ENCODE data around the gene YIPF3.

Gene YIPF3

DNA sequence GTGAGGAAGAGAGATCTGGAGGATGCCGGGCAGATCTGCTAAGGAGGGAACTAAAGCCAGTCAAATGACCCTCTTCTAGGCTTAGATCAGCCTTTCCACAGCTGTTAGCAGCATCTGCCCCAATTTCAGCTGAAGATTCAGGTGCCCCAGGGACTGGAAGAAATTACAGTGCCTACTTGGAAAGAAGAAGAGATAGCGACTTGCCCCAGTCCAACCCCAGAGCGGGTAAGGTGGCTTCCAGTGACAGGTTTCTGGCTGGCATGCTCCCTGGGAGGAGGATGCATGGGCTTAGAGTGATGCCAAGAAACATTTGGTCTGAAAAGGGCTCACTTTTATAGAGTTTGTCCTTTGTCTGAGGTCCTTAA lies 38.7 kb downstream of the YIPF3 start:
- H3K36me3 ChIP-seq (ENCODE audit: insufficient read depth, low read length), result no peaks in the 10 kb centered on the region
- H3K9me2 ChIP-seq (replicated peaks; ENCODE audit: low read depth, low read length), result no peaks in the 10 kb centered on the region
- no peaks in the 10 kb centered on the region for H3K9me3 ChIP-seq (ENCODE audit: insufficient read depth, low read depth, low read length)
- peak overlapping the region; percentile 95 for H2AFZ ChIP-seq (ENCODE audit: low read length)
- H3K27me3 ChIP-seq (ENCODE audit: insufficient read depth, low read length, poor library complexity, severe bottlenecking), result no peaks in the 10 kb centered on the region
- peaks cover 36% of the 10 kb centered on the region for H3K79me2 ChIP-seq (ENCODE audit: insufficient read depth, low read length)
- H4K20me1 ChIP-seq (ENCODE audit: insufficient read depth, low read length, poor library complexity, severe bottlenecking), result peaks cover 4% of the 10 kb centered on the region
- TF ChIP-seq, protein P1, sequence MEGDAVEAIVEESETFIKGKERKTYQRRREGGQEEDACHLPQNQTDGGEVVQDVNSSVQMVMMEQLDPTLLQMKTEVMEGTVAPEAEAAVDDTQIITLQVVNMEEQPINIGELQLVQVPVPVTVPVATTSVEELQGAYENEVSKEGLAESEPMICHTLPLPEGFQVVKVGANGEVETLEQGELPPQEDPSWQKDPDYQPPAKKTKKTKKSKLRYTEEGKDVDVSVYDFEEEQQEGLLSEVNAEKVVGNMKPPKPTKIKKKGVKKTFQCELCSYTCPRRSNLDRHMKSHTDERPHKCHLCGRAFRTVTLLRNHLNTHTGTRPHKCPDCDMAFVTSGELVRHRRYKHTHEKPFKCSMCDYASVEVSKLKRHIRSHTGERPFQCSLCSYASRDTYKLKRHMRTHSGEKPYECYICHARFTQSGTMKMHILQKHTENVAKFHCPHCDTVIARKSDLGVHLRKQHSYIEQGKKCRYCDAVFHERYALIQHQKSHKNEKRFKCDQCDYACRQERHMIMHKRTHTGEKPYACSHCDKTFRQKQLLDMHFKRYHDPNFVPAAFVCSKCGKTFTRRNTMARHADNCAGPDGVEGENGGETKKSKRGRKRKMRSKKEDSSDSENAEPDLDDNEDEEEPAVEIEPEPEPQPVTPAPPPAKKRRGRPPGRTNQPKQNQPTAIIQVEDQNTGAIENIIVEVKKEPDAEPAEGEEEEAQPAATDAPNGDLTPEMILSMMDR (conservative IDR thresholded peaks at IDR 0.05; ENCODE audit: low read length), result no peak
- no peak for TF ChIP-seq EZH2phosphoT487 (IDR thresholded peaks at IDR 0.05; ENCODE audit: borderline replicate concordance)
- H3K9ac ChIP-seq (ENCODE audit: low read depth, low read length, poor library complexity, severe bottlenecking), result peak overlapping the region; percentile 93
- no peaks in the 10 kb centered on the region for H3F3A ChIP-seq (ENCODE audit: low read depth)
- H3K4me3 ChIP-seq (ENCODE audit: low read length, poor library complexity, severe bottlenecking), result peak overlapping the region; percentile 93
- peaks cover 34% of the 10 kb centered on the region for H3K4me1 ChIP-seq (ENCODE audit: insufficient read depth, low read length, poor library complexity, severe bottlenecking)
- H3K4me2 ChIP-seq (ENCODE audit: low read depth, low read length, poor library complexity, severe bottlenecking), result peak overlapping the region; percentile 84

DNA sequence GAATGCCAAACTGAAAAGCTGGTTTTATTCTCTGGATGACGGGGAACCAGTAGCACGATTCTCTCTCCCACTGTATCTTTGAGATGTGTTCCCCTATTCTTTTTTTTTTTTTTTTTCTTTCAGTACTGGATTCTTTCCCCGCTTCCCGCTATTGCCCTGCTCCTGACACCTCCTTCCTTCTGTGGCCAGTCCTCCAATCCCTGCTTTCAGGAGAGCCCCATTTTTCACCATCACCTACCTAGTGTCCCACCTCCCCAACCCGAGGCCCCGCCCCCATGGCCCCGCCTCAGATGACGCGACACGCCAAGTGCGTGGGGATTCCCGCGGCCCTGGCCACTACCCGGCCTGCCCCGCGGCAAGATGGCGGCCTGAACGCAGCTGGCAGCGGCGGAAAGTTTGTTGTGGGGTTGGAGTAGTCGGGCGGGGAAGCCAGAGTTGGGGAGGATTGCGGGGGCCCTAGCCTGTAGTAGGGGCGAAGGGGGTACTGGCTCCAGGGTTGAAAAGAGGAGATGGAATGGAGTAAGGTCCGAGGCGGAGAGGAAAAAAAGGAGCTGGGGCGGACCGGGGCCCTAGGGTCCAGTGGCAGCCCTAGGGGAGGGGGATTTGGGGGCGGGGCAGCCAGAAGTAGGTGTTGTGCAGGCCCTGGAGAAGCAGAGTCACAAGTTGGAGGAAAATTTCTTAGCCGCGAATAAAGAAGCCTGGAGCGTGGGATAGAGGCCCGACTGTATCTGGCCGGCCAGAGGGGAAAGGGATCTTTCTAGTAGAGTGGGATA lies 39.3 kb downstream of the YIPF3 start, which contains the start of gene TJAP1:
Gene TJAP1 (plus strand): TSS at position 336 of the 773 bp plus-strand sequence. CDS start 21,432 bp downstream, outside the sequence.
- Histone ChIP-seq H4K20me1 (ENCODE audit: insufficient read depth, low read length, poor library complexity, severe bottlenecking) (peaks cover 4% of the 10 kb centered on the region), H3F3A (ENCODE audit: low read depth) (no peaks in the 10 kb centered on the region), H3K27me3 (ENCODE audit: insufficient read depth, low read length, poor library complexity, severe bottlenecking) (no peaks in the 10 kb centered on the region), H3K4me3 (ENCODE audit: low read length, poor library complexity, severe bottlenecking) (peak within 1 kb of the TSS; percentile 93), H3K4me1 (ENCODE audit: insufficient read depth, low read length, poor library complexity, severe bottlenecking) (peaks cover 34% of the 10 kb centered on the region), H3K79me2 (ENCODE audit: insufficient read depth, low read length) (peaks cover 36% of the 10 kb centered on the region), H3K9ac (ENCODE audit: low read depth, low read length, poor library complexity, severe bottlenecking) (peak within 1 kb of the TSS; percentile 93), H3K9me3 (ENCODE audit: insufficient read depth, low read depth, low read length) (no peaks in the 10 kb centered on the region), H3K9me2 (replicated peaks; ENCODE audit: low read depth, low read length) (no peaks in the 10 kb centered on the region), H3K4me2 (ENCODE audit: low read depth, low read length, poor library complexity, severe bottlenecking) (peak within 1 kb of the TSS; percentile 84), H3K36me3 (ENCODE audit: insufficient read depth, low read length) (no peaks in the 10 kb centered on the region), H2AFZ (ENCODE audit: low read length) (peak within 1 kb of the TSS; percentile 95)
- TF ChIP-seq, protein P1 (conservative IDR thresholded peaks at IDR 0.05; ENCODE audit: low read length), result no peak
- TF ChIP-seq EZH2phosphoT487 (IDR thresholded peaks at IDR 0.05; ENCODE audit: borderline replicate concordance), result no peak

DNA sequence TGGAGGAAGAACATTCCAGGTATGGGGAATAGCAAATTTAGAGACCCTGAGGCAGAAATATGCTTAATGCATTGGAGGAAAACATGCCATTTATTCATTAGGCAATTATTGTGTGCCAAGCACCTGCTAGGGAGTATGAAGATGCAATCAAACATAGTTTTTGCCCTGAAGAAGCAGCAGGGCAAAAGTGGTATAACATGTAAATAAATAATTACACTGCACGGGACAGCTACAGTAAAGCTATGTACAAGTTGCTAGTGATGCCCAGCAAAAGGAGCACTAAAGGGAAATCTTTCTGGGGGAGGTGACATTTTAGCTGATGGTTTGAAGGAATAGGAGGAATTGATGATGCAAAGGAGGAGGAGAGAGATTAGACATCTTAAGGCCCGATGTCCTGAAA lies 40.0 kb downstream of the YIPF3 start:
- Histone ChIP-seq H3K79me2 (ENCODE audit: insufficient read depth, low read length) (peaks cover 30% of the 10 kb centered on the region), H3K4me3 (ENCODE audit: low read length, poor library complexity, severe bottlenecking) (peak overlapping the region; percentile 93), H2AFZ (ENCODE audit: low read length) (peak overlapping the region; percentile 95), H3K9me3 (ENCODE audit: insufficient read depth, low read depth, low read length) (no peaks in the 10 kb centered on the region), H3F3A (ENCODE audit: low read depth) (no peaks in the 10 kb centered on the region), H3K27me3 (ENCODE audit: insufficient read depth, low read length, poor library complexity, severe bottlenecking) (no peaks in the 10 kb centered on the region), H4K20me1 (ENCODE audit: insufficient read depth, low read length, poor library complexity, severe bottlenecking) (peaks cover 4% of the 10 kb centered on the region), H3K36me3 (ENCODE audit: insufficient read depth, low read length) (no peaks in the 10 kb centered on the region), H3K4me1 (ENCODE audit: insufficient read depth, low read length, poor library complexity, severe bottlenecking) (peaks cover 32% of the 10 kb centered on the region), H3K9me2 (replicated peaks; ENCODE audit: low read depth, low read length) (no peaks in the 10 kb centered on the region), H3K4me2 (ENCODE audit: low read depth, low read length, poor library complexity, severe bottlenecking) (peak overlapping the region; percentile 84), H3K9ac (ENCODE audit: low read depth, low read length, poor library complexity, severe bottlenecking) (peak overlapping the region; percentile 93)
- TF ChIP-seq, protein P1 (conservative IDR thresholded peaks at IDR 0.05; ENCODE audit: low read length), result no peak
- no peak for TF ChIP-seq EZH2phosphoT487 (IDR thresholded peaks at IDR 0.05; ENCODE audit: borderline replicate concordance)

All from Loucy (cell line).